ACC112 (cell line): ENCODE results near the gene KLF13.

Experiments
- H2AFZ ChIP-seq: fragments of 200-600 bp; sonication (generic); one replicate; pipeline ENCODE4 v1.6.0; 2017; ENCODE audit warnings: antibody characterized with exemption, low read length; ENCODE audit not compliant: unreplicated experiment
- H3K27ac ChIP-seq: fragments of 200-600 bp; sonication (generic); 2 replicates; pipeline ENCODE4 v1.5.1; 2014; ENCODE audit warnings: low read depth, mild to moderate bottlenecking, antibody characterized with exemption, low read length, moderate library complexity
- H3K27me3 ChIP-seq: fragments of 200-600 bp; sonication (generic); 2 replicates; pipeline ENCODE4 v1.6.1; 2014; ENCODE audit warnings: mild to moderate bottlenecking, antibody characterized with exemption, low read length, moderate library complexity, mixed read lengths; ENCODE audit not compliant: insufficient read depth
- H3K36me3 ChIP-seq: fragments of 200-600 bp; sonication (generic); 2 replicates; pipeline ENCODE4 v1.6.1; 2016; ENCODE audit warnings: mild to moderate bottlenecking, antibody characterized with exemption, low read length, moderate library complexity, mixed read lengths; ENCODE audit not compliant: insufficient read depth
- H3K4me1 ChIP-seq: fragments of 200-600 bp; sonication (generic); one replicate; pipeline ENCODE4 v1.6.1; 2016; ENCODE audit warnings: low read length, mixed read lengths; ENCODE audit not compliant: insufficient read depth, unreplicated experiment, control insufficient read depth
- H3K4me3 ChIP-seq: fragments of 200-600 bp; sonication (generic); 2 replicates; pipeline ENCODE4 v1.5.1; 2014; ENCODE audit warnings: mild to moderate bottlenecking, low read depth, low read length
- H3K79me2 ChIP-seq: fragments of 200-600 bp; sonication (generic); one replicate; pipeline ENCODE4 v1.6.0; 2016; ENCODE audit warnings: low read length; ENCODE audit not compliant: control insufficient read depth, unreplicated experiment, insufficient read depth

Gene KLF13

GRCh38 chr15:31335989-31336592, 9.5 kb downstream of the KLF13 start:
- Histone ChIP-seq H3K4me3 (no peak overlapping the region), H3K79me2 (peaks cover 85% of the 10 kb centered on the region), H3K36me3 (no peaks in the 10 kb centered on the region), H2AFZ (no peak overlapping the region), H3K27ac (no peak overlapping the region), H3K27me3 (no peaks in the 10 kb centered on the region), H3K4me1 (peaks cover 29% of the 10 kb centered on the region)

GRCh38 chr15:31336593-31337295, 10.1 kb downstream of the KLF13 start:
- H3K27ac ChIP-seq: no peak overlapping the region
- no peak overlapping the region for H2AFZ ChIP-seq
- H3K79me2 ChIP-seq: peaks cover 84% of the 10 kb centered on the region
- no peaks in the 10 kb centered on the region for H3K27me3 ChIP-seq
- no peak overlapping the region for H3K4me3 ChIP-seq
- peaks cover 29% of the 10 kb centered on the region for H3K4me1 ChIP-seq
- no peaks in the 10 kb centered on the region for H3K36me3 ChIP-seq

GRCh38 chr15:31337352-31338031, 10.9 kb downstream of the KLF13 start:
- H3K36me3 ChIP-seq: no peaks in the 10 kb centered on the region
- H3K27me3 ChIP-seq: no peaks in the 10 kb centered on the region
- H3K79me2 ChIP-seq: peaks cover 82% of the 10 kb centered on the region
- peaks cover 29% of the 10 kb centered on the region for H3K4me1 ChIP-seq
- H2AFZ ChIP-seq: no peak overlapping the region
- H3K4me3 ChIP-seq: no peak overlapping the region
- H3K27ac ChIP-seq: no peak overlapping the region

- Histone ChIP-seq H3K27me3 (no peaks in the 10 kb centered on the region), H3K36me3 (no peaks in the 10 kb centered on the region), H3K4me1 (peaks cover 29% of the 10 kb centered on the region), H3K79me2 (peaks cover 82% of the 10 kb centered on the region), H3K27ac (peak overlapping the region; percentile 98), H3K4me3 (peak overlapping the region; percentile 31), H2AFZ (no peak overlapping the region)
These were observed 11.8 kb downstream of the KLF13 start for GRCh38 chr15:31338318-31338878.

- H3K4me1 ChIP-seq: peaks cover 29% of the 10 kb centered on the region
- peak overlapping the region; percentile 31 for H3K4me3 ChIP-seq
- no peaks in the 10 kb centered on the region for H3K27me3 ChIP-seq
- peaks cover 82% of the 10 kb centered on the region for H3K79me2 ChIP-seq
- no peak overlapping the region for H2AFZ ChIP-seq
- H3K36me3 ChIP-seq: no peaks in the 10 kb centered on the region
- H3K27ac ChIP-seq: peak overlapping the region; percentile 98
These were observed 12.4 kb downstream of the KLF13 start for GRCh38 chr15:31338879-31339557.

- Histone ChIP-seq H3K36me3 (no peaks in the 10 kb centered on the region), H3K27ac (peak overlapping the region; percentile 98), H2AFZ (no peak overlapping the region), H3K27me3 (no peaks in the 10 kb centered on the region), H3K4me1 (peaks cover 34% of the 10 kb centered on the region), H3K79me2 (peaks cover 84% of the 10 kb centered on the region), H3K4me3 (peak overlapping the region; percentile 31; the same call in 1 of the 2 replicates)
These were observed 12.9 kb downstream of the KLF13 start for GRCh38 chr15:31339558-31339895.

GRCh38 chr15:31340047-31340446, 13.4 kb downstream of the KLF13 start:
- H3K4me1 ChIP-seq: peaks cover 36% of the 10 kb centered on the region
- H3K27me3 ChIP-seq: no peaks in the 10 kb centered on the region
- no peaks in the 10 kb centered on the region for H3K36me3 ChIP-seq
- no peak overlapping the region for H3K4me3 ChIP-seq
- peaks cover 83% of the 10 kb centered on the region for H3K79me2 ChIP-seq
- H3K27ac ChIP-seq: peak overlapping the region; percentile 98
- H2AFZ ChIP-seq: no peak overlapping the region

GRCh38 chr15:31340592-31340991, 14.0 kb downstream of the KLF13 start:
- peaks cover 84% of the 10 kb centered on the region for H3K79me2 ChIP-seq
- peaks cover 32% of the 10 kb centered on the region for H3K4me1 ChIP-seq
- no peak overlapping the region for H2AFZ ChIP-seq
- no peaks in the 10 kb centered on the region for H3K36me3 ChIP-seq
- no peaks in the 10 kb centered on the region for H3K27me3 ChIP-seq
- no peak overlapping the region for H3K27ac ChIP-seq
- no peak overlapping the region for H3K4me3 ChIP-seq

GRCh38 chr15:31341071-31341470, 14.4 kb downstream of the KLF13 start:
- Histone ChIP-seq H3K27ac (no peak overlapping the region), H3K27me3 (no peaks in the 10 kb centered on the region), H3K36me3 (no peaks in the 10 kb centered on the region), H3K4me3 (no peak overlapping the region), H2AFZ (no peak overlapping the region), H3K79me2 (peaks cover 86% of the 10 kb centered on the region), H3K4me1 (peaks cover 32% of the 10 kb centered on the region)

- Histone ChIP-seq H3K4me3 (no peak overlapping the region), H3K79me2 (peaks cover 83% of the 10 kb centered on the region), H3K36me3 (no peaks in the 10 kb centered on the region), H3K4me1 (peaks cover 32% of the 10 kb centered on the region), H3K27ac (no peak overlapping the region), H2AFZ (no peak overlapping the region), H3K27me3 (no peaks in the 10 kb centered on the region)
These were observed 15.0 kb downstream of the KLF13 start for GRCh38 chr15:31341496-31342195.
